Kasumi-1 (cell line): Measurements from ENCODE around the gene RETREG2.

ENCODE experiments used
- DNase-seq, 2 experiments: peaks; one replicate each; lab custom pipeline; 2025; lab: John Stamatoyannopoulos, UW

RETREG2 gene, protein sequence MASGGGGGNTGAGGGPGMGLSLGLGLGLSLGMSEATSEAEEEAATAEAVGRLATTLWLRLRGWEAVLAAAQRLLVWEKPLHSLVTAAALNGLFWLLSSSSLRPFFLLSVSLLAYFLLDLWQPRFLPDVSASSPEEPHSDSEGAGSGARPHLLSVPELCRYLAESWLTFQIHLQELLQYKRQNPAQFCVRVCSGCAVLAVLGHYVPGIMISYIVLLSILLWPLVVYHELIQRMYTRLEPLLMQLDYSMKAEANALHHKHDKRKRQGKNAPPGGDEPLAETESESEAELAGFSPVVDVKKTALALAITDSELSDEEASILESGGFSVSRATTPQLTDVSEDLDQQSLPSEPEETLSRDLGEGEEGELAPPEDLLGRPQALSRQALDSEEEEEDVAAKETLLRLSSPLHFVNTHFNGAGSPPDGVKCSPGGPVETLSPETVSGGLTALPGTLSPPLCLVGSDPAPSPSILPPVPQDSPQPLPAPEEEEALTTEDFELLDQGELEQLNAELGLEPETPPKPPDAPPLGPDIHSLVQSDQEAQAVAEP

DNA sequence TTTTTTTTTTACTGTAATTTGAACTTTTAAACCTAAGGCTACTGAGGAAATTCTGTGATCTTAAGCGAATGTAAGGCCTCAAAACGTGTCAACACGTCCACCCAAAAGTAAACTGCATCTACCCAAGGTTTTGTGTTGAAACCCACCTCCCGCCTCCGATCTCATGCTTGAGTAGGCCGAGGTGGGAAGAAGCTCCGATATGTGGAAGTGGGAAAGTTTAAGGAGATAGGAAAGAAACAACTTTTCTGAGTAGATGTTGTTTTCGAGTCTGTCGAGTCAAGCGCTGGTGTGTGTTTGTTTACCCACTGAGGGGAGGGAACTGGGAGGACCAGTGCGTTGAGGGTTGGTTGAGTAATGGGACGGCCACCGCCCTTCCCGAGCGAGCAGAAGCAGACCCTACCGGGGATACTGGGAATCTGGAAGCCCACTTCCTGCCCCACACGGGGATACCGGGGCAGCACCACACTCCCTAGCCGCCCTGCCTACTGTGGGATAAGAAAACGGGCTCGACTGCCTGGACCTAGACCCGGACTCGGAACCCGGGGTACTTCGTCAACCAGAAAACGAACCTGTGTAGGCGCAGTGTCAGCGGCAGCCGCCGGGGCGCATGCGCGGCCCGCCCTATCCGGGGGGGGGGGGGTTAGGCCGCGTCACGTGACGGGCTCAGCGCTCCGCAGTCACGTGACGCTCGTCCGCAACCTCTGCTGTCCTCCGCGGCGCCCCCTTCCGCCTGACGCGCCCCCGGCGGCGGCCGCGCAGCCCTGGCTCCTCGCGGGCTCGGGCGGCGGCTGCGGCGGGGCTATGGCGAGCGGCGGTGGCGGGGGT is at the start of gene RETREG2:
Gene RETREG2 (plus strand): TSS at position 724 of the 825 bp plus-strand sequence. CDS start 78 bp downstream, at position 802.
- DNase-seq, result peak; percentile 49 to 66

DNA sequence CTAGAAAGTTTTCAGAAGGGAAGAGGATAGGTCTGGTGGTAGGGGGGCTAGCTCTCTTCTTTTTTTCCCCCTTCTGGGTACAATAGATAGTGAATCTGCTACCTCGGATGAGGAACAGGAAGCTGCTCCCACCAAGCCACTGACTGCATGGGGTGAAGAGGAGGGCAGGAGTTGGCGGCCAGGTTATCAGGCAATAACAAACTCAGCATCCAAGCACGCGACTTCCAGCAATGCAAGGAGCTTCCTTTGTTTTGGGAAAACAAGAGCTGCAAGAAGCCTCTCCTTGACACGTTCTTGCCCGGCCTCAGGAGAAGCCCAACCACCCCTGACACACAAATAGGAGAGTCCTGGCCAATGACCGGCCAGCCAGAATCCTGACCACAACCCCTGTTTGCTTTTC is 49.7 kb upstream of the RETREG2 start:
- no peak for DNase-seq

DNA sequence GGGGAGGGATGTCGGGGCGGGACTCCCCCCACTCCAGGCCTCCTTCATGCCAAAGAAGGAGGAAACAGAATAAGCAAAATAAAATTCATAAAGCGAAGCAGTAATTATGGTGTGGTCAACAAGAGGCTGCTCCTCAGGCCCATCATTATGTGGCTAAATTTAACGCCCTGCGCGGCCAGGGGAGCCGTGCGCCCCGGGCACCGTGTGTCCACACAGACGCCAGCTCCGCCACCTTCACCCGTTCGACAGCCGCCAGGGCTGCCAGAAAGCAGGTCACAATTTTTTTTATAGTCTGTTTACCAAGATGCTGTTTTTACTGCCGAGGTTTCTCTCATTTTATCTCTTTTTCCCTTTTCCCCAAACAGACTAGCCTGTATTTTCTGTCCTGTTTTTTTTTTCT is 48.5 kb upstream of the RETREG2 start:
- no peak for DNase-seq

DNA sequence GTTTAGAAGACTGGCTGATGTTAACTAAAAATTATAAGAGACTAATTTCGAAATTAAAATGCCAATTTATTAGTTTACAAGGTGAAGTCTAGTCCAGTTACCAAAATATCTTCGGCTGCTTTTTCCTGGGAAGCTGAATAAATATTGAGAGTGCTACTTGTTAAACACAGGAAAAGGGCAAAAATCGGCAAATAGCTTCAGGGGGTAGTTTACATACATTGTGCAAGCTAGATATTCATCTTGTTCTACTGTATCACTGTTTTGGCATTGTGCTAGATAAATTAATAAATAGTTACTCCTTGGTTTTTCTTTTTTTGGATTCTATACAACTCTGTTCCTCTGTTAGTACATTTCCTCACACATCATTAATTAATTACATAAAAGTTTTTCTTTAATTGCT is 46.7 kb upstream of the RETREG2 start:
- no peak for DNase-seq

DNA sequence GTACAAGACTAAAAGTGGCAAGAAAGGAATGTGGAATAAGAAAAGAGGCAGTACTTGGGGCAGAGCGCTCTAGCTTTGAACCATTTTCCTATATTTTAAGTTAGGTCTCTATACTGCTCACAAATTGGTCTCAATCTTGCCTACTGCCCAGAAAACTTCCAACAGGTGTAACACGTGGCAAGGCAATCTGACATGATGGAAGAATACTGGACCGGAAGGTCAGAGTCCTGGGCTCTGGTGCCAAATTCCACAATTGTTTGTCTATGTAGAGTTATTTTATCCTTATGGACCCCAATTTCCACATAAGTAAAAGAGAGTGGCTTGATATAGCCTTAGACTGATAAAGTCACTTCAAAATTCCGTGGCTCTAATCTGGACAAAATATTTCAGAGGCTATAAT is 46.3 kb upstream of the RETREG2 start:
- DNase-seq, result no peak

DNA sequence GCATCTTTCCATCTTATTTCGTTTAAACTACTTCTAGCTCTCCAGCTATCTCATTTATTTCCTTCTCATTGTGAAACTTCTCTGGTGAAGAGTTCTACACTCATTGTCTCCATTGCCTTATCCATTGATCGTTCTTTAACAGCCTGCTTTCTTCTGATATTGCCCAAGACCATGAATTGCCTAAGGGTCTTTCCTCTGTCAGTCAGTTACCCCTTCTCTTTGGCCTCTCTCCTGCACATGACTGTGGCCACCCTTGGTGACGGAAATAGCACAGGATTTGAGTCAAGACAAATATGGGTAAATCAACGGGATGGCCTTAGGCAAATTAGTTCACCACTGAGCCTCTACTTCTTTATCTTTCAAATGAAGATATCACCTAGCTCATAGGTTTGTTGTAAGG is 44.1 kb upstream of the RETREG2 start:
- DNase-seq, result no peak

DNA sequence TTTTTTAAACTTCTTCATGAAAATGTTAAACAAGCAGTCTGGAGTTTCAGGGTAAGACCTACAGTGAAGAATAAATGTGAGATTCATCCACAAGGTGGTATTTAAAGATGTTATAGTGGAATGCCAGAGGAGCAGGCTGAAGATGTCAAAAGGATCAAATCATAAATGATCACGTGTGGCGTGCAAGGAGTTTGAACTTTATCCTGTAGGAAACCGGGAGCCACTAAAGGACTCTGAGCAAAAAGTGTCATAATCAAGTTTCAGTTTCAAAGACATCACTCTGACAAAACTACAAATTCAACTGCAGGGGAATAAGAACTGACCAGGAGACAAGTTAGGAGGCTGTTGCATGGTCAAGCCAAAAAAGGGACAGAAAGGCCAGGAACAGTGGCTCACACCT is 37.4 kb upstream of the RETREG2 start:
- no peak for DNase-seq

DNA sequence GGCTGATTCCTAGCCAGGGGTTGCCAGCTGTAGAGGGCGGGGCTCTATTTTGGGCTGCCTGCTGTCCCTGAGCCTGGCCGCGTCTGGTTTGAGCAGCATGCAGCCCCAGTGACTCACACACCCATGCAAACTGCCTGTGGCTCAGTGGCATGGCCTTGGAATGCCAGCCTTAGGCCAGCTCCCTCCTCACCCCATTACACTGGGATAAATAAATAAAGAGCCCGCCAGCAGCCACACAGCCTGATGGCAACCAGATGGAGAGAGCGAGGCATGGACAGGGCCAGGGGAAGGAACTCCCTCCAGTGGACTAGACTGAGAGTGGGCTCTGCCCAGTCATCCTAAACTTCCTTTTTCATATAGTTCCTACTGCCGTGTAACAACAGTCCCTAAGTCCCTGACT is 35.7 kb upstream of the RETREG2 start:
- no peak for DNase-seq

DNA sequence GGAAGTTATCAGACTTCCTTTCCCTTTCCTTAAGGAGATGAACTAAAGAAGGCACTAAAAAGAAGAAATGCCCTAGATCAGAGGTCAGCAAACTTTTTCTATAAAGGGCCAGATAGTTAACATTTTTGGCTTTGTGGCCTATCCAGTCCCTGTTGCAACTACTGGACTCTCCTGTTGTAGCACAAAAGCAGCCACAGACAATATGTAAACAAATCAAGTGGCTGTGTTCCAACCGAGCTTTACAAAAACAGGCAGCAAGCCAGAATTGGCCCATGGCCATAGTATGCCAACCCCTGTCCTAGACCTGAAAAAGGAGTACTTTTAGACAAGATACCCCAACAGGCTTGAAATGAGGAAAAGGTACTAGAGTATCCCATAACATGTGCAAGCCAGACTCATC is 28.4 kb upstream of the RETREG2 start:
- DNase-seq, result no peak

DNA sequence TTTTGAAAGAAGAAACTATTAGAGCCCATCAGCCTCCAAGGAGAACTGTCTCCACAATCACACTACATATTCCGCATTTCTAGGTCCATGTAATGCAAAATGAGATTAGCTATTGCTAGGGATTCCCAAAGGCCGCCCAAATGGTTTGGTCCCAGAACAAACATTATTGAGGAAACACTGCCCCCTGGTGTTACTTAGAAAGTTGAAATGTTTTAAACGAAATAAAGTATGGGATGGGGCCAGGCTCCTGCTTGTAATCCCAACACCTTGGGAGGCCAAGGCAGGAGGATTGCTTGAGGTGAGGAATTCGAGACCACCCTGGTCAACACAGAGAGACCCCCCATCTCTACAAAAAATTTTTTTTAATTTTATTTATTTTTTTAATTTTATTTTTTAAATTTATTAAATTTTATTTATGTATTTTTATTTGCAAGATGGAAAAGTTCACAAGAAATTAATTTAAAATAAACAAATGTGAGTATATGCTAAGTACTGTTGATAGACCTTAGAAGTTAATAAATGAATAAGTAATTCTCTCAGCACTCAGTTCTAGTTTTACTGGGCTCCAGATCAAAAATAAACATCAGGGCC is 22.9 kb upstream of the RETREG2 start:
- peak; percentile 28 to 65 for DNase-seq

DNA sequence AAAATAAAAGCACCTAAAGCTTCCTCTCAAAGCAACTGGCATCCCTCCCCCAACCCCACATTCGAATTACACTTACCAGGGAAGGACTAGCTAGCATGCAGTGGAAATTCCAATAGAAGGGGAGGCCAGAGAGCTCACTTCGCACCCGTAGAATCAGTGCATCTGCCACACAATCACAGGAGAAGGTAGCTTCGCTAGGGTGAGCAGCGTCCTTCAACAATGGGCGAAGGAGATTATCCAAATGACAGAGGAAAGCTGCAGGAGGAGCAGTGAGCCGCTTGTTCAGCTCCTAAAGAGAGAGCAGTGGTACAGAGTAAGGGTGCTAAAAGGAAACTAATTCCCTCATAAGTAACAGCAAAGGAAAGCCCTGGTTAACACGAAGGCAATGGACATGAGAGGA is 20.7 kb upstream of the RETREG2 start:
- no peak for DNase-seq

DNA sequence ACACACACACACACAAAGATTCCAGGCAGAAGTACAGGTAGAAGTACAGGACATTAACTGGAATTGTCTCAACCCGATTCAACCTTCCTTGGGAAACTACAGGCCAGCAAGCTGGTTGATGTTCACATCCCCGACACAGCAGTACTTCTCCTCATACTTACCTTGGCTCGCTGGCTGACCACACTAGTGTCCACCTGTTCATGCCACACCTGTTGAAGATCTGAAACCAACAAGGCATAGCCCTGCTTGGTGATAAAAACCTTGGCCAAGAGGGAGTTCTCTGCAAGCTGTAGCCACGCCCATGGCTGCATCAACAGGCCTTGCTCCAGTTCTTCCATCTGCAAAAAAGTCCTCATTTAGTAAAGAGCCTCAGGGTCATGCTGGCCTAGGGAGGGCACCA is 20.1 kb upstream of the RETREG2 start:
- no peak for DNase-seq

DNA sequence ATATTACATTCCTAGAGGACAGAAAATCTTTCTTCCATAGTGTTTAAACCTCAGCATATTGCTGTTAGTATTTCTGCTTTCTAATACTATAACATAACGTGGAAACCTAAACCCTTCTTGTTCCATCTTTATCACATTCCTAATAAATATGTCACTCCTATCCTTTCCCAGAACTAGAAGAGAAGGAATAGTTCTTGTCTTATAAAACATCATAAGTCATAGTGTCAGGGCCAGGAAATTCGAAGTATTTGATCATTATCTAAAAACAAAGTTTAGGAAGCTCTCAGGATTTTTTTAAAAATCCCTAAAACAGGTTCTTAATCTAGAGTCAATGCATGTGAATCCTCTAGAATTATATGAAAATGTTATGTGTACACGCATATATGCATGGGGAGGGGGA is 19.5 kb upstream of the RETREG2 start:
- DNase-seq, result no peak

DNA sequence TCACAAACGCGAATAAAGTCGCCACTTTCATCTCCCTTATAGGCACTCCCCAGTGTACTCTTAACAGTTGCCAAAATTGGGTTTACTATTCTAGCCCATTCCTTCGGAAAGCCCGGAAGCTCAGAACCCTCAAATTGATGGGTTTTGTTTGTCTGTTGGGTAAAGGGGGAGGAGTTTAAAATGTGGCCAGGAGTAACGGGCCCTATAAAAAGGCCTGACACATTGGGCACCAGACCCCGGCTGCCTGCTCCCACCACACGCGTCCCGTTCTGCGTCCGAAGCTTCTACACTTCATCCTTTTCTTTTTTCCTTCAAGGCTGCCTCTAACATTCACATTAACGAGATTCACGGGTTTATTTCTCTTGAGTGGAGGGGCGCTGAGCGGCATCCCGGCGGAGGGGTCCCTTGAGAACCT is 18.3 kb upstream of the RETREG2 start:
- no peak for DNase-seq

DNA sequence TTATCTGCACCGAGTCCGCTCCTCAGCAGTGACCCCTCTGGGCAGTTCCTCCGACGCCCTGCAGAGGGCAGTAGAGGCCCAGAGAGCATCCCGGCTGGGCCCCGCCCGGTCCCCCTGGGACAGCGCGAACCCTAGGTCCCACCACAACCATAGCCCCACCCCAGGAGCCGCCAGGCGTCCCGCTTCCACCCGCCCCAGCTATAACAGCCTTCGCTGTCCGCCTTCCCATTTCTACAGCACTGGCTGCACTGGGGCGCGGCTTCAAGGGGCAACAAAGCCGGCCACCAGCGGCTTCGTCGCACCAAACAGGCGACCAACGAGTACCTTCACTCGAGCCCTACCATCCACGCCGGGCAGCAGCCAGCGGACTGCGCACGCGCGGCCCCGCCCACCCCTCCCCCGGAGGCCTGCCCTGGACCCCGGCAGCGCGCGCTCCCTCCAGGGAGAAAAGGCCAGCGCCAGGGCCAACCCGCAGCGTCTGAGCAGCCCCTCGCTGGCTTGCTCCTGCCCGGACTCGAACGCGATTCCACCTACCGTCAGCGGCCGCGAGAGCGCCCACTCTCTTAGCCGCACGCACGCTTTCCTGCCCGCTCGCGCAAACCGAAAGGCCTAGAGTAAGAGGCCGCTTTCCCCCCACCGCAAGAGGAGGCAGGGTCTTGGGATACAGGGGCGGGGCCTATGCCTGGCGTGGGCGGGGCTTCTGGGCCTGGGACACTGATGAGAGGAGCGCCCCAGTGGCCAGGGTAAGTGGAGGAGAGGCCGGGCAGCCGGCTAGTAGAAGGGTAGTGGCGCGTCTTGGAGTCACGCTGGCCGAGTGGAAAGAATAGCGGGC is 17.7 kb upstream of the RETREG2 start, which contains the start of gene NHEJ1:
Gene NHEJ1 (minus strand): TSS at position 630 of the 832 bp plus-strand sequence. CDS start 2,453 bp downstream, outside the sequence.
- peak; percentile 55 to 62 for DNase-seq

DNA sequence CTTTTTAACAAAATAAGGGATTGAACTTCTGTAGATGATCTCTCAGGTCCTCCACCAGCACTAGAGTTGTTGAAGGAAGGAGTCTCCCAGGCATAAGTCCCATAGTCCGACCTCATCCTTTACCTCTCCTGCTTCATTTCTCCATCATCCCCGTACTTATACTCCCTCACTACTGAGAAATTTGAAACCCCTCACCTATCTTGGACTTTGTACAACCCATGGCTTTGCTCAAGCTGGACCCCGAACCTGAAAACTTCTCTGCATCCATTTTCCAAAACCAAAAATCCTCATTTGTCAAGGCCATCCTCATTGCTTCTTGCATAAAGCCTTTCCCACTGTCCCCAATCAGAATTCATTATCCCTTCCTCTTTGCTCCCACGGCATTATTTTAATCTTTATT is 17.0 kb upstream of the RETREG2 start:
- DNase-seq, result no peak

DNA sequence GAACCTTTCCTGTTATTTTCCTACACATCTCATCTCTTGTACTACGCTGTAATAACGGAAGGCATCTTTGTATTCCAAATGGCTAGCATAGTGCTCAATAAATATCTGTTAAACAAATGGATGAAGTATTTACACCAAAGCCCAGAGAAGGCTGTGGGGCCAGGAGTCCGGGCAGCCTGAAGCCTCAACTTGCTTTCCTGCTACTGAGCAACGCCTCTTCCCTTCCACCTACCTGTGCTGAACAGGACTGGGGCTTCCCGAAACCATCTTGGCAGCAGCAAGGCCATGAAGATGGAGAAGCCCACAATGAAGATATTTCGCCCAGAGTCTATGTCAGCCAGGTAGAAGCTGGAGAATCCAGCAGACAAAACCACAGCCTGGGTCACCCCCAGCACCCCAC is 14.9 kb upstream of the RETREG2 start:
- no peak for DNase-seq

DNA sequence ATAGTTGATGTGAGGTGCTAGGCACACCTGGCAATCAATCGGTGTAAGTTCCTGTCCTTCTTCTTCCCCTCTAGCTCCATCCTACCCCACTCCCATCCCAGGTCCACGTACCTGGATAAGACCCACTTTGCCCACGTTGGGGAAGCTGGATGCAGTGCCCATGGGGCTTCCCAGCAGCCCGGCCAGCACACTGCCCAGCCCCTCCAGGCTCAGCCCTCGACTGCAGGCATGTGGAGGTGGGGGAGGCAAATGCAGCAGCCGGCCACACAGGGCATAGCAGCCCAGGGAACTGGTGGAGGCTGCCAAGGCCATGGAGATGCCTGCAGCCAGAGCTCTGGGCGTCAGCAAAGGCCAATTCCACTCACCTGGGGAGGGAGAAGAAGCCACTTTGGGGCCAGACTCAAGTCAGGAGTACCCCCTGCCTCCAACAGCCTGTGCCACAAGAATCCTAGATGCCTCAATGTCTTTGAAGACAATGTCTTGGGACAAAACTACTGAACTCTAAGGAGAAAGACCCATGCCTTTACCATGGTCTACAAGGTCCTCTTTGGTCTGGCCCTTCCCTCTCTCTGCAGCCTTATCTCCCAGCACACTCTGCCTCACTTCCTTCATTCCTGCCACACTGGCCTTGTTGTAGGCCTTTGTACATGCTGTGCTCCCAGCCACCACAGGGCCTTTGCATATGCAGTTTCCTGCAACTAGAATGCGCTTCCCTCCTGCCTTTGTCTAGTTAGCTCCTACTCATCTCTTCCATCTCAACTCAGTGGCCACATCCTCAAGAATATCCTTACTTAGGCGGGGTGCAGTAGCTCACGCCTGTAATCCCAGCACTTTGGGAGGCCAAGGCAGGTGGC is 12.8 kb upstream of the RETREG2 start:
- no peak for DNase-seq

DNA sequence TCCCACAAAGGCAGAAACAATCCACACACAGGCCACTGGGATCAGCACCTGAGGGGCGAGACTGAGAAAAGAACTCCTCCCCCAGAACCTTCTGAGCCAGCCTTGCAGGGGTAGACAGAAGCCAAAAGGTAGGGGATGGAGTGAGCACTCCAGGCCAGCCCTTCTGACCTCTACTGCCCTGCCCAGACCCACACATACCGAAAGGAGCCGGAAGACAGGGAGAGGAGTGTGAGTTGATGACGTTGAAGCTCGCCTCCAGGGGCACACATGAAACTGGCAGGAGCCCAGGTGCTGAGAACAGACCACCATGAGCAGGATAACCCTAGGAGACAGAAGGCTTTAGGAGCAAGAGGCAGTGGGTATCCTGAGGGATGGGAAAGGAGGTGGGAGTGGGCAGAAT is 10.1 kb upstream of the RETREG2 start:
- no peak for DNase-seq

DNA sequence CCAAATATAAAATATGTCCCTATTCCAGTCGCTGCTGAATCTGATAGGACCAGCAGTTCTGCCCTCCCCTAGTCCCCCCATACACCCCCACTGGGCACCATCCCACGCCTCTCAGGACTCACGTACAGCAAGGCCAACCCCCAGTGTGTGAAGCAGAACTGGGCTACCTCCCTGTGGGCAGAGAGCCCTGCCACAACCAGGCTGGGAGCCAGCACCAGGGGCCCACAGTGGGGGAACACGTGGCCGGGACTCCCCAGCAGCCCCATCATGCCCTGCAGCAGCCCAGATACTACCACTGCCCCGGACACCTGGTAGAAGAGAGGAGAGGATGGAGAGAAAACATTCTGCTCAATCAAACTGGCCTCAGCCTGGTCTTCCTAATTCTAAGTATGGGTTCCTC is 9.5 kb upstream of the RETREG2 start:
- no peak for DNase-seq

DNA sequence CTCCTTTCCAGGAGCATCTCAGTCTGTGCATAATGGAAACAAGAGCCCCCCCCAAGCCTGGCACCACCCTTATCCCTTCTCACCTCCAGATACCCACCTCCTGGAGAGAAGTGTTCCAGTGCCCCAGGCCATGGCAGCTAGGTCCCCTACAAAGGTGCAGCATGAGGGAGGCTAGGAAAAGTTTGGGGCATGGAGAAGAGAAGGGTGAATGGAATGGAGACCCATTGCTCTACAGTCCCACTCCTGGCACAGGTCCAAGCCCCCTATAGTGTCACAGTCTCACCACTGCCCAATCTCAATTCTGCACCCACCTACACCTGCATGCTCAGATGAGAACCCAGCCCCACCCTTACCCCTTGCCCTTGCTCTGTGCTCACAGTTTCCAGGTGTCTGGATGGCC is 9.1 kb upstream of the RETREG2 start:
- DNase-seq, result no peak
